ENCODE results near the gene TMC7.

TMC7 gene

DNA sequence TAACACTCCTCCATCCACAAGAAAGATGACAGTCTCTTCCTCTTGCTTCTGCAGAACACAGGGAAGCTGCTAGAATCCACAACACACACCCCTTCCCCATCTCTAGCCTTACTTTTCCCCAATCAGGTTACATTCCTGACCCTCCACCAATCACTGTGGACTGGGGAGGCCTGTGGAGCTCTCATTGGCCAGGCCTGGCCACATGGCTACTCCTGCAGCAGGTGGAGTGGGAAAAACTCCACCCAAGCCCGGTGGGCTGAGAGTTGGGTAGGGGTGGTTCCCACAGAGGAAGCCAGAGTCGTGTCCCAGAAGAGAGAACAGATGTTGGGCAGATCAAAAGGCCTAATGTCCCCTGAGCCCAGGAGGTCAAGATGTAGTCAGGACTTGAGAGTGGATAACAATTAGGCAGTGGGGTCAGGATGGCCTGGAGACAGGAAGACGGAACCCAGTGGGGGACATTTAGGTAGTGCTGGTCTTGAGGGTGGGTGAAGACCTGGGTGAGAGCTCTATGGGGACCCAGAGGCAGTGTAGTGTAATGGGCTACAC lies 105.7 kb downstream of the TMC7 start:
- DNase-seq (ENCODE audit: low read depth): no peak
- no peak overlapping the region for H3K4me3 ChIP-seq (ENCODE audit: low read depth, low read length)
- TF ChIP-seq, protein P1, sequence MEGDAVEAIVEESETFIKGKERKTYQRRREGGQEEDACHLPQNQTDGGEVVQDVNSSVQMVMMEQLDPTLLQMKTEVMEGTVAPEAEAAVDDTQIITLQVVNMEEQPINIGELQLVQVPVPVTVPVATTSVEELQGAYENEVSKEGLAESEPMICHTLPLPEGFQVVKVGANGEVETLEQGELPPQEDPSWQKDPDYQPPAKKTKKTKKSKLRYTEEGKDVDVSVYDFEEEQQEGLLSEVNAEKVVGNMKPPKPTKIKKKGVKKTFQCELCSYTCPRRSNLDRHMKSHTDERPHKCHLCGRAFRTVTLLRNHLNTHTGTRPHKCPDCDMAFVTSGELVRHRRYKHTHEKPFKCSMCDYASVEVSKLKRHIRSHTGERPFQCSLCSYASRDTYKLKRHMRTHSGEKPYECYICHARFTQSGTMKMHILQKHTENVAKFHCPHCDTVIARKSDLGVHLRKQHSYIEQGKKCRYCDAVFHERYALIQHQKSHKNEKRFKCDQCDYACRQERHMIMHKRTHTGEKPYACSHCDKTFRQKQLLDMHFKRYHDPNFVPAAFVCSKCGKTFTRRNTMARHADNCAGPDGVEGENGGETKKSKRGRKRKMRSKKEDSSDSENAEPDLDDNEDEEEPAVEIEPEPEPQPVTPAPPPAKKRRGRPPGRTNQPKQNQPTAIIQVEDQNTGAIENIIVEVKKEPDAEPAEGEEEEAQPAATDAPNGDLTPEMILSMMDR (IDR thresholded peaks at IDR 0.05; ENCODE audit: low read depth, low read length, missing control alignments): no peak

DNA sequence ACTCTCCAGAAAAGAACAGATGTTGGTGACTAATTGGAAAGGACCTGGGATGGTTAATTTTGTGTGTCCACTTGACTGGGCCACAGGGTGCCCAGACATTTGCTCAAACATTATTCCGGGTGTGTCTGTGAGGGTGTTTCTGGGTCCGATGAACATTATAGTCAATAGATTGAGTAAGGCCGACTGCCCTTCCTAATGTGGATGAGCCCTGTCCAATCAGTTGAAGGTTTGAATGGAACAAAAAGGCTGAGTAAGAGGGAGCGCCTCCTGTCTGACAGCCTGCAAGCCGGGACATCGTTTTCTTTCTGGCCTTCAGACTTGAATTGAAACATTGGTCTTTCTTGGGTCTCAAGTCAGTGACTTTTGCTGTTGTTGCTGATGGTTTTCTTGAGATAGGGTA lies 107.2 kb downstream of the TMC7 start:
- no peak overlapping the region for H3K4me3 ChIP-seq (ENCODE audit: low read depth, low read length)
- DNase-seq (ENCODE audit: low read depth): no peak
- TF ChIP-seq, protein P1 (IDR thresholded peaks at IDR 0.05; ENCODE audit: low read depth, low read length, missing control alignments): no peak

DNA sequence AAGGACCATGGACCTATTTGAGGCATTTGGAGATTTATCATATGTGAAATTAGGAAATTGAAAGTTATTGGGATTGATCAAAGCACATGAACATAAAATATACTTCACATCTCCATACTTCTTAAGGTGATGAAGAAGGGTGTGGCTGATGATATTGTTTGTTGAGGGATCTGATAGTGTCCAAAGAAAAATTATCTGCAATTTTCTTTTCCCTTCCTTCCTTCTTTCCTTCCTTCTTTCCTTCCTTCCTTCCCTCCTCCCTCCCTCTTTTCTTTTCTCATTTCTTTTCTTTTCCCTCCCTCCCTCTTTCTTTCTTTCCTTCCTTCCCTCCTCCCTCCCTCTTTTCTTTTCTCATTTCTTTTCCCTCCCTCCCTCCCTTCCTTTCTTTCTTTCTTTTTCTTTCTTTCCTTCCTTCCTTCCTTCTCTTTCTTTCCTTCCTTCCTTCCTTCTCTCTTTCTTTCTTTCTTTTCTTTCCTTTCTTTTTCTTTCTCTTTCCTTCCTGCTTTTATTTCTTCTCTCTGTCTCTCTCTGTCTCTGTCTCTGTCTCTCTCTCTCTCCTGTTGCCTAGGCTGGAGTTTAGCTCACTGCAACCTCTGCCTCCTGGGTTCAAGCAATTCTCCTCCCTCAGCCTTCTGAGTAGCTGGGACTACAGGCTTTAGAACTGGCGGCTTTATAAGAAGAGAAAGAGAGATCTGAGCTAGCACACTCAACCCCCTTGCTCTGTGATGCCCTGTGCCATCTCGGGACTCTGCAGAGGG lies 109.1 kb downstream of the TMC7 start:
- no peak overlapping the region for H3K4me3 ChIP-seq (ENCODE audit: low read depth, low read length)
- no peak for DNase-seq (ENCODE audit: low read depth)
- TF ChIP-seq, protein P1 (IDR thresholded peaks at IDR 0.05; ENCODE audit: low read depth, low read length, missing control alignments): no peak

DNA sequence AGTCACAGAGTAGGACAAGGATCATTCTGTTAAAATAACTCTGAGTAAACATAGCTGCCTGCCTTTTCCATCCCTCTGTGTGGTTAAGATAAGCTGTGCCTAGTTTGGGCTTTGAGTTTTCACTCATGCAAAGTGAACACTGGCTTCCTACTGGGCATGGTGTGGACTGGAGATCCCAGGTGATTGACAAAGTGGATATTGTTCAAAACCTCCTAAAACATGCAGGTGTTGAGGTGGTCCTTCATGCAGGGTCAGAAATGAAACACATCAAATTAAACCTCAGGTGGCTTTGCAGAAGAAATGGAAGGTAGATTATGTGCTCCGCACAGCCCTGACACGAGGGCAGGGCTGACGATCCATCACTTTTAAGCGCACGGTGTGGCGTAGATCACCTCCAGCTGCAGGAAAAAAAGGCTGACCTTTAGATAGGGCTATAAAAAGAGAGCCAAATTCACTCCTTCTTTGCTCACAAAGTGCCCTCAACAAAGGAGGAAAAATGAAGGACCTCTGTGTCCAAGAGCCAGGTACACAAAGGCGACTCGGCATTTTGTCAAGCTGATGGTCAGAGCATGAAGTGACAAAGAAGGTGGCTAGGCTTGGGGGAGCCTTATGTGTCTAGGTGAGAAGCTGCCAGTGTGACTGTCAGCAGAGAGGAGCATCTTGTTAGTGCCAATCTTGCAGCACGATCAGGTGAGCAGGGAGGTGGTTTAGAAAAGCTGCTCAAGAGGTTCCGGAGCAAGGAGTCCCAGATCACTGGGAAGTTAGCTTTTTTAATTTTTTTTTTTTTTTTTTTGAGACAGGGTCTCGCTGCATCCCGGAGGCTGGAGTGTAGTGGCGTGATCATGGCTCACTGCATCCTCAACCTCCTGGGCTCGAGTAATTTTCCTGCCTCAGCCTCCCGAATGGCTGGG lies 110.2 kb downstream of the TMC7 start:
- no peak for DNase-seq (ENCODE audit: low read depth)
- no peak overlapping the region for H3K4me3 ChIP-seq (ENCODE audit: low read depth, low read length)
- TF ChIP-seq, protein P1 (IDR thresholded peaks at IDR 0.05; ENCODE audit: low read depth, low read length, missing control alignments): no peak

DNA sequence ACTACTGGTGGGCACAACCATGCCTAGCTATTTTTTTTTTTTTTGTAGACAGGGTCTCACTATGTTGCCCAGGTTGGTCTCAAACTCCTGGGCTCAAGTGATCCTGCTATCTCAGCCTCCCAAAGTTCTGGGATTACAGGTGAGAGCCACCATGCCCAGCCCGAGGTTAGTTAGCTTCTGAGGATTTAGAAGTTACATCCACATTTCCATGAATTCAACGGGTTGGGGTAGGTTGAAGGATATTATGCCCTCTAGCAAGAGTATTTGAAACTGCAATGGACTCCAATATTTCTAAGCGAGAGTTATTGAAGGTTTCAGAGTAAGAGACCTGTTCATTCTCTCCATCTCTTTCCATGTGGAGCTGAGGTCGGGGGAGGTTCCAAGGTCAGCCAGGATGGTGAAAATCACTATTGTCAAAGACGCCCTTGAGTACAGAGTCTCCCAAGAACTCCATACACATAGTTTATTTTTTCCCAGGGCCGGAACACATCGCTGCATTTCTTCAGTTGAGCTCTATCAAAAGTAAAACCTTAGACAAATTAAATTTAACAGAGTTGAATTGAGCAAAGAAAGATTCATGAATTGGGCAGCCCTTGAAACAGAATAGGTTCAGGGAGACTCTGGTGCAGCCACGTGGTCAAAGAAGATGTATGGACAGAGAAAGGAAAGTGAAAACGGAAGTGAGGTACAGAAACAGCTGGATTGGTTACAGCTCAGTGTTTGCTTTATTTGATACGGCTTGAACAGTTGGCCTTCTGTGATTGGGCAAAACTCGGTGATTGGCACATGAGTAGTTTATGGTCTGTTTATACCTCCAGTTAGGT lies 111.0 kb downstream of the TMC7 start:
- no peak overlapping the region for H3K4me3 ChIP-seq (ENCODE audit: low read depth, low read length)
- TF ChIP-seq, protein P1 (IDR thresholded peaks at IDR 0.05; ENCODE audit: low read depth, low read length, missing control alignments): no peak
- peak; percentile 49 for DNase-seq (ENCODE audit: low read depth)

DNA sequence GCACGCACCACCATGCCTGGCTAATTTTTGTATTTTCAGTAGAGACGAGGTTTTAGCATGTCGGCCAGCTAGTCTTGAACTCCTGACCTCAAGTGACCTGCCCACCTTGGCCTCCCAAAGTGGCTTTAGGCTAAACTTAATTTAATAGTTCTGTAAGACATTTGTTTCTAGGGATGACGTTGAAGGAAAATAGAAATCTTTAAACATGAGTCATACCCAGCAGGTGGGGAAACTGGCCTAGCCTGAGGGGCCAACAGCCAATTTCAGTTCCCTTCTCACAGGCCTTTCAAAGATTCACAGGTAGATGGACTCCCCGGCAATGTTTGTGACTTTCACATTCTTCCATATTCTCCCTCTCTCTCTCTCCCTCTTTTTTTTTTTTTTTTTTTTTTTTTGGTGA lies 111.9 kb downstream of the TMC7 start:
- TF ChIP-seq, protein P1 (IDR thresholded peaks at IDR 0.05; ENCODE audit: low read depth, low read length, missing control alignments): no peak
- no peak overlapping the region for H3K4me3 ChIP-seq (ENCODE audit: low read depth, low read length)
- no peak for DNase-seq (ENCODE audit: low read depth)

Measured in GM12864 (cell line).